WERI-Rb-1 (cell line): Measurements from ENCODE around the gene ATP5PB.

Experiments used
- DNase-seq: peaks from one replicate; pipeline ENCODE4 v3.0.0-alpha.2; 2020
- H3K27ac ChIP-seq: fragments of 250-450 bp; sonication (Bioruptor Pico); 2 replicates; pipeline ENCODE4 v1.5.1; 2020; ENCODE audit warnings: mild to moderate bottlenecking, moderate library complexity
- H3K27me3 ChIP-seq: fragments of 250-450 bp; sonication (Bioruptor Pico); 2 replicates; pipeline ENCODE4 v1.5.1; 2021; ENCODE audit warnings: mild to moderate bottlenecking, low read depth, moderate library complexity; ENCODE audit not compliant: insufficient read depth, severe bottlenecking
- H3K36me3 ChIP-seq: fragments of 250-450 bp; sonication (Bioruptor Pico); 2 replicates; pipeline ENCODE4 v1.5.1; 2020; ENCODE audit warnings: mild to moderate bottlenecking, moderate library complexity
- H3K4me3 ChIP-seq: 2 replicates; pipeline ENCODE4 v1.5.1; 2011; ENCODE audit warnings: low read depth, mild to moderate bottlenecking, control low read depth, low read length
- H3K9me3 ChIP-seq: fragments of 250-450 bp; sonication (Bioruptor Pico); 2 replicates; pipeline ENCODE4 v1.5.1; 2021; ENCODE audit warnings: mild to moderate bottlenecking, moderate library complexity; ENCODE audit not compliant: severe bottlenecking
- CTCF ChIP-seq: IDR thresholded peaks from 2 replicates; pipeline ENCODE4 v1.5.1; 2011; ENCODE audit warnings: low read depth, mild to moderate bottlenecking, control low read depth, inconsistent platforms, low read length

Gene ATP5PB

GRCh38 chr1:111486431-111486830 lies 37.2 kb downstream of the ATP5PB start:
- Histone ChIP-seq H3K9me3 (no peaks in the 10 kb centered on the region), H3K27me3 (no peaks in the 10 kb centered on the region), H3K36me3 (no peaks in the 10 kb centered on the region), H3K4me3 (no peak overlapping the region), H3K27ac (no peak overlapping the region)
- DNase-seq, result no peak
- no peak for TF ChIP-seq CTCF

- H3K4me3 ChIP-seq, result no peak overlapping the region
- no peak for TF ChIP-seq CTCF
- DNase-seq, result no peak
- no peaks in the 10 kb centered on the region for H3K9me3 ChIP-seq
- H3K27ac ChIP-seq, result no peak overlapping the region
- H3K27me3 ChIP-seq, result no peaks in the 10 kb centered on the region
- H3K36me3 ChIP-seq, result no peaks in the 10 kb centered on the region
Measured at GRCh38 chr1:111487133-111487532, 37.9 kb downstream of the ATP5PB start.

GRCh38 chr1:111488669-111489068 lies 39.4 kb downstream of the ATP5PB start:
- Histone ChIP-seq H3K4me3 (no peak overlapping the region), H3K27ac (no peak overlapping the region), H3K9me3 (no peaks in the 10 kb centered on the region), H3K36me3 (no peaks in the 10 kb centered on the region), H3K27me3 (no peaks in the 10 kb centered on the region)
- DNase-seq, result no peak
- TF ChIP-seq CTCF, result no peak

GRCh38 chr1:111489604-111490003 lies 40.3 kb downstream of the ATP5PB start:
- Histone ChIP-seq H3K27ac (no peak overlapping the region), H3K36me3 (no peaks in the 10 kb centered on the region)
- TF ChIP-seq CTCF, result no peak

GRCh38 chr1:111490220-111490619 lies 41.0 kb downstream of the ATP5PB start:
- H3K36me3 ChIP-seq, result no peaks in the 10 kb centered on the region
- H3K9me3 ChIP-seq, result no peaks in the 10 kb centered on the region
- no peak overlapping the region for H3K27ac ChIP-seq
- no peaks in the 10 kb centered on the region for H3K27me3 ChIP-seq
- no peak overlapping the region for H3K4me3 ChIP-seq
- DNase-seq, result no peak
- no peak for TF ChIP-seq CTCF

More at GRCh38 chr1:111489604-111490003, 40.3 kb downstream of the ATP5PB start:
- DNase-seq, result no peak
- H3K9me3 ChIP-seq, result no peaks in the 10 kb centered on the region
- H3K27me3 ChIP-seq, result no peaks in the 10 kb centered on the region
- H3K4me3 ChIP-seq, result no peak overlapping the region

- H3K27me3 ChIP-seq, result no peaks in the 10 kb centered on the region
- H3K4me3 ChIP-seq, result no peak overlapping the region
- H3K27ac ChIP-seq, result no peak overlapping the region
- TF ChIP-seq CTCF, result no peak
- no peaks in the 10 kb centered on the region for H3K9me3 ChIP-seq
- no peak for DNase-seq
- H3K36me3 ChIP-seq, result no peaks in the 10 kb centered on the region
Measured at GRCh38 chr1:111491070-111491469, 41.8 kb downstream of the ATP5PB start.
